MM.1S (cell line): Measurements from ENCODE around the gene RAB3B.

Experiments used
- CTCF ChIP-seq: fragments of 300-600 bp; sonication (generic); IDR thresholded peaks from 2 replicates; pipeline ENCODE4 v1.5.1; 2016; ENCODE audit warnings: antibody characterized with exemption, low read length, mixed read lengths
- EZH2 ChIP-seq: fragments of 300-600 bp; sonication (generic); optimal IDR thresholded peaks from 2 replicates; pipeline ENCODE3; 2017; ENCODE audit warnings: low read depth, mild to moderate bottlenecking, antibody characterized with exemption, low read length, mixed read lengths
- EZH2phosphoT487 ChIP-seq: fragments of 300-600 bp; sonication (generic); IDR thresholded peaks from 2 replicates; pipeline ENCODE4 v1.6.1; 2018; ENCODE audit warnings: antibody characterized with exemption, low read length

GRCh38 chr1:51927029-51927428, 63.5 kb downstream of the RAB3B start:
- TF ChIP-seq CTCF: no peak
- no peak for TF ChIP-seq EZH2phosphoT487
- TF ChIP-seq EZH2: no peak
